ENCODE data around the gene SCNN1A. TPM values are rescaled to one million over a fixed set of nuclear protein-coding genes. Genes with fewer than 3 reads are reported as not detected.

The SCNN1A gene
- total and polyA plus RNA-seq, 2 of the 13 experiments (the other 11 are each of a cell fraction or from before 2014, with no cell fraction given), result 1.5 to 14.6 TPM

DNA sequence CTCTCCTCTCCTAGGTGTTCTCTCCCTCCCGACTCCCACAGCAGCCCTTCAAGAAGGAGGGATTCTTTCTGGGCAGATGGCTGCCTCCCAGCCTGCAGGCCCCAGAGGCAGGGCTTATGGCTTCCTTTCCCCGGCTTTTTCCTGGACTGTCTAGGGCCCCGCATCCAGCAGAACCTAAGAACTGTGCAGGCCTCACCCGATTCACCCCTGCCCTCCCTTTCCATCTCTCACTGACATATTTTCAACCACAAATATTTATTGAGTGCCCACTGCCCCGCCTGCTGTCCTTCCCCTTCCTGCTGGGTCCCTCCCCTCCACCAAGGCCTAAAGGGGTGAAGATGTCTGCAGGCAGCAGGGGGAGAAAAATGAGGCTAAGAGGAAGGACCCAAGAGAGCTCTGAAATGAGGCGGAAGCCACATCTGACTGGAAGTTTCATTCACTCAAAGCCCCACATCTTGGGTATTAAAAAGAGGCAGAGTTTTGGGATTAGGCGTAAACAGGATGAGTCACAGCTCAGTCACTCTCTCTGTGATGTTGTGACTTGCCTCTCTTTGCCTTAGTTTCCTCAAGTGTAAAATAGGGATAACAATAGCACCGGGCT lies 2.9 kb downstream of the SCNN1A start (continued):
- TF ChIP-seq, protein P1, sequence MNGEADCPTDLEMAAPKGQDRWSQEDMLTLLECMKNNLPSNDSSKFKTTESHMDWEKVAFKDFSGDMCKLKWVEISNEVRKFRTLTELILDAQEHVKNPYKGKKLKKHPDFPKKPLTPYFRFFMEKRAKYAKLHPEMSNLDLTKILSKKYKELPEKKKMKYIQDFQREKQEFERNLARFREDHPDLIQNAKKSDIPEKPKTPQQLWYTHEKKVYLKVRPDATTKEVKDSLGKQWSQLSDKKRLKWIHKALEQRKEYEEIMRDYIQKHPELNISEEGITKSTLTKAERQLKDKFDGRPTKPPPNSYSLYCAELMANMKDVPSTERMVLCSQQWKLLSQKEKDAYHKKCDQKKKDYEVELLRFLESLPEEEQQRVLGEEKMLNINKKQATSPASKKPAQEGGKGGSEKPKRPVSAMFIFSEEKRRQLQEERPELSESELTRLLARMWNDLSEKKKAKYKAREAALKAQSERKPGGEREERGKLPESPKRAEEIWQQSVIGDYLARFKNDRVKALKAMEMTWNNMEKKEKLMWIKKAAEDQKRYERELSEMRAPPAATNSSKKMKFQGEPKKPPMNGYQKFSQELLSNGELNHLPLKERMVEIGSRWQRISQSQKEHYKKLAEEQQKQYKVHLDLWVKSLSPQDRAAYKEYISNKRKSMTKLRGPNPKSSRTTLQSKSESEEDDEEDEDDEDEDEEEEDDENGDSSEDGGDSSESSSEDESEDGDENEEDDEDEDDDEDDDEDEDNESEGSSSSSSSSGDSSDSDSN (CRISPR knock-in tag; IDR thresholded peaks at IDR 0.05), result peak; percentile 28; the same call in 1 of the 2 replicates
- TF ChIP-seq ZBTB7A (CRISPR knock-in tag; IDR thresholded peaks at IDR 0.05), result peak; percentile 47; the same call in 1 of the 2 replicates
- TF ChIP-seq PHF21A (CRISPR knock-in tag; IDR thresholded peaks at IDR 0.05), result peak; percentile 89
- TF ChIP-seq ZBTB3 (CRISPR knock-in tag; IDR thresholded peaks at IDR 0.05; ENCODE audit: borderline replicate concordance, low read depth), result no peak
- TF ChIP-seq TCF7 (IDR thresholded peaks at IDR 0.05; ENCODE audit: low read depth), result 0 out of 2 replicates have a peak, but pooled peaks have one; percentile 21
- peak; percentile 86 for TF ChIP-seq SAP130 (CRISPR knock-in tag; IDR thresholded peaks at IDR 0.05; ENCODE audit: low read depth)
- TF ChIP-seq ZNF878 (CRISPR knock-in tag; IDR thresholded peaks at IDR 0.05), result no peak
- TF ChIP-seq ZBTB38 (CRISPR knock-in tag; IDR thresholded peaks at IDR 0.05), result peak; percentile 20; the same call in 1 of the 2 replicates
- peak; percentile 39; the same call in 1 of the 2 replicates for TF ChIP-seq MTA1 (CRISPR knock-in tag; IDR thresholded peaks at IDR 0.05; ENCODE audit: borderline replicate concordance)
- no peak for TF ChIP-seq ZNF354B (CRISPR knock-in tag; IDR thresholded peaks at IDR 0.05)
- peak; percentile 64; the same call in 1 of the 2 replicates for TF ChIP-seq CREM (IDR thresholded peaks at IDR 0.05)
- TF ChIP-seq CREM (CRISPR knock-in tag; IDR thresholded peaks at IDR 0.05), result no peak
- TF ChIP-seq, protein P2, sequence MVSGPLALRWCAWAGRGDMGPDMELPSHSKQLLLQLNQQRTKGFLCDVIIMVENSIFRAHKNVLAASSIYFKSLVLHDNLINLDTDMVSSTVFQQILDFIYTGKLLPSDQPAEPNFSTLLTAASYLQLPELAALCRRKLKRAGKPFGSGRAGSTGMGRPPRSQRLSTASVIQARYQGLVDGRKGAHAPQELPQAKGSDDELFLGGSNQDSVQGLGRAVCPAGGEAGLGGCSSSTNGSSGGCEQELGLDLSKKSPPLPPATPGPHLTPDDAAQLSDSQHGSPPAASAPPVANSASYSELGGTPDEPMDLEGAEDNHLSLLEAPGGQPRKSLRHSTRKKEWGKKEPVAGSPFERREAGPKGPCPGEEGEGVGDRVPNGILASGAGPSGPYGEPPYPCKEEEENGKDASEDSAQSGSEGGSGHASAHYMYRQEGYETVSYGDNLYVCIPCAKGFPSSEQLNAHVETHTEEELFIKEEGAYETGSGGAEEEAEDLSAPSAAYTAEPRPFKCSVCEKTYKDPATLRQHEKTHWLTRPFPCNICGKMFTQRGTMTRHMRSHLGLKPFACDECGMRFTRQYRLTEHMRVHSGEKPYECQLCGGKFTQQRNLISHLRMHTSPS (CRISPR knock-in tag; IDR thresholded peaks at IDR 0.05; ENCODE audit: low read depth), result peak; percentile 82
- TF ChIP-seq ZSCAN25 (CRISPR knock-in tag; IDR thresholded peaks at IDR 0.05), result peak; percentile 99
- TF ChIP-seq HOXA5 (CRISPR knock-in tag; IDR thresholded peaks at IDR 0.05), result 0 out of 2 replicates have a peak, but pooled peaks have one; percentile 46
- TF ChIP-seq, protein P3, sequence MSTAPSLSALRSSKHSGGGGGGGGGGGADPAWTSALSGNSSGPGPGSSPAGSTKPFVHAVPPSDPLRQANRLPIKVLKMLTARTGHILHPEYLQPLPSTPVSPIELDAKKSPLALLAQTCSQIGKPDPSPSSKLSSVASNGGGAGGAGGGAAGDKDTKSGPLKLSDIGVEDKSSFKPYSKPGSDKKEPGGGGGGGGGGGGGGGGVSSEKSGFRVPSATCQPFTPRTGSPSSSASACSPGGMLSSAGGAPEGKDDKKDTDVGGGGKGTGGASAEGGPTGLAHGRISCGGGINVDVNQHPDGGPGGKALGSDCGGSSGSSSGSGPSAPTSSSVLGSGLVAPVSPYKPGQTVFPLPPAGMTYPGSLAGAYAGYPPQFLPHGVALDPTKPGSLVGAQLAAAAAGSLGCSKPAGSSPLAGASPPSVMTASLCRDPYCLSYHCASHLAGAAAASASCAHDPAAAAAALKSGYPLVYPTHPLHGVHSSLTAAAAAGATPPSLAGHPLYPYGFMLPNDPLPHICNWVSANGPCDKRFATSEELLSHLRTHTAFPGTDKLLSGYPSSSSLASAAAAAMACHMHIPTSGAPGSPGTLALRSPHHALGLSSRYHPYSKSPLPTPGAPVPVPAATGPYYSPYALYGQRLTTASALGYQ (CRISPR knock-in tag; IDR thresholded peaks at IDR 0.05), result peak; percentile 92
- TF ChIP-seq TGIF2 (CRISPR knock-in tag; IDR thresholded peaks at IDR 0.05), result no peak; the same call in 1 of the 2 replicates
- TF ChIP-seq HDAC1 (CRISPR knock-in tag; IDR thresholded peaks at IDR 0.05), result peak; percentile 48; the same call in 1 of the 2 replicates
- TF ChIP-seq PHF20 (CRISPR knock-in tag; IDR thresholded peaks at IDR 0.05), result 0 out of 2 replicates have a peak, but pooled peaks have one; percentile 21
- TF ChIP-seq, protein P4, sequence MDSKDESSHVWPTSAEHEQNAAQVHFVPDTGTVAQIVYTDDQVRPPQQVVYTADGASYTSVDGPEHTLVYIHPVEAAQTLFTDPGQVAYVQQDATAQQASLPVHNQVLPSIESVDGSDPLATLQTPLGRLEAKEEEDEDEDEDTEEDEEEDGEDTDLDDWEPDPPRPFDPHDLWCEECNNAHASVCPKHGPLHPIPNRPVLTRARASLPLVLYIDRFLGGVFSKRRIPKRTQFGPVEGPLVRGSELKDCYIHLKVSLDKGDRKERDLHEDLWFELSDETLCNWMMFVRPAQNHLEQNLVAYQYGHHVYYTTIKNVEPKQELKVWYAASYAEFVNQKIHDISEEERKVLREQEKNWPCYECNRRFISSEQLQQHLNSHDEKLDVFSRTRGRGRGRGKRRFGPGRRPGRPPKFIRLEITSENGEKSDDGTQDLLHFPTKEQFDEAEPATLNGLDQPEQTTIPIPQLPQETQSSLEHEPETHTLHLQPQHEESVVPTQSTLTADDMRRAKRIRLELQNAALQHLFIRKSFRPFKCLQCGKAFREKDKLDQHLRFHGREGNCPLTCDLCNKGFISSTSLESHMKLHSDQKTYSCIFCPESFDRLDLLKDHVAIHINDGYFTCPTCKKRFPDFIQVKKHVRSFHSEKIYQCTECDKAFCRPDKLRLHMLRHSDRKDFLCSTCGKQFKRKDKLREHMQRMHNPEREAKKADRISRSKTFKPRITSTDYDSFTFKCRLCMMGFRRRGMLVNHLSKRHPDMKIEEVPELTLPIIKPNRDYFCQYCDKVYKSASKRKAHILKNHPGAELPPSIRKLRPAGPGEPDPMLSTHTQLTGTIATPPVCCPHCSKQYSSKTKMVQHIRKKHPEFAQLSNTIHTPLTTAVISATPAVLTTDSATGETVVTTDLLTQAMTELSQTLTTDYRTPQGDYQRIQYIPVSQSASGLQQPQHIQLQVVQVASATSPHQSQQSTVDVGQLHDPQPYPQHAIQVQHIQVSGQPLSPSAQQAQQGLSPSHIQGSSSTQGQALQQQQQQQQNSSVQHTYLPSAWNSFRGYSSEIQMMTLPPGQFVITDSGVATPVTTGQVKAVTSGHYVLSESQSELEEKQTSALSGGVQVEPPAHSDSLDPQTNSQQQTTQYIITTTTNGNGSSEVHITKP (CRISPR knock-in tag; IDR thresholded peaks at IDR 0.05; ENCODE audit: low read depth), result peak; percentile 21; the same call in 1 of the 2 replicates
- 0 out of 2 replicates have a peak, but pooled peaks have one; percentile 65 for TF ChIP-seq ZNF335 (CRISPR knock-in tag; IDR thresholded peaks at IDR 0.05)

Measured in HepG2 (cell line).